GM21576 (cell line): ENCODE results near the gene ROBO2.

ENCODE experiments used
- ATAC-seq: cut with Tn5 transposase; IDR thresholded peaks from one replicate; pipeline ENCODE4 v1.9.1; 2021; ENCODE audit warnings: mild to moderate bottlenecking, moderate library complexity; ENCODE audit not compliant: unreplicated experiment

Gene ROBO2

GRCh38 chr3:77541203-77541922, 501.5 kb downstream of the ROBO2 start:
- ATAC-seq: no peak

GRCh38 chr3:77546246-77546645, 506.3 kb downstream of the ROBO2 start:
- ATAC-seq: no peak

DNA sequence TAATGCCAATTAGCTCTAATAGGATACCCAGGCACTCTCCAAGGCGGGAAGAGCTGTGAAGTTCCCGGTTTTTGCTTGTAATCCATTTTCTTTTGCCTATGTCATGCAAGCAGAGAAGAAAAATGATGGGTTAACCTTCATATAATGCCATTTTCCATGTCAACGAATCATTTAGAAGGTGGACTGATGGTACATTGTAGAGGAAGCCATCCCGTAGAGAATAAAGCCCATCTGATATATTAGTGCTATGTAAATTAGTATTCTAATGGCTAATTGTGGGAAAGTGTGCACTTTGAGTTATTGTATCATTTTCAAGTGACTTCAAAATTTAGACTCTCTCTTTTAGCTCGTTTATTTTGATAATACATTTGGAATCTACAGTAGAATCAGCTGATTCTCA, 509.1 kb downstream of the ROBO2 start:
- ATAC-seq: no peak

- no peak for ATAC-seq
Measured at GRCh38 chr3:77553240-77553639, 513.3 kb downstream of the ROBO2 start.

- no peak for ATAC-seq
Measured at GRCh38 chr3:77562089-77562488, 522.2 kb downstream of the ROBO2 start.

GRCh38 chr3:77563012-77563411, 523.1 kb downstream of the ROBO2 start:
- ATAC-seq: no peak

GRCh38 chr3:77566055-77566454, 526.2 kb downstream of the ROBO2 start:
- no peak for ATAC-seq

GRCh38 chr3:77571971-77572715, 532.2 kb downstream of the ROBO2 start:
- ATAC-seq: no peak

GRCh38 chr3:77577264-77577663, 537.4 kb downstream of the ROBO2 start:
- no peak for ATAC-seq

DNA sequence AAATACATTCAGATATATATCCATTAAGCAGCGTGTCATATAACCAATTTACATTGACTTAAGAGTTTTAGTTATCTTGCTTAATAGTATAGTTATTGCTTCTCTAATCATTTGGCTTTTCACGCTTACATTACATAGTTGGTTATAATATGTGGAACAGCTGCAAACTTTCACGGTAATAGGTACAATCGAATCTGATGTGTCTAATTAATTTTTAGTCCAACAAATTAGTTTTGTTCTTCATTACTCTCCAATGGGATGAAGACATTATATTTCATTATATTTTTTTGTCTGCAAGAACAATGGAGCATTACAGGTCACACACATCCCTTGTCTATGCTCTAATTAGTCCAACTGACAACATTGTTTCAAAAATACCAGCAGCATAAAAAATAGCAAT, 546.3 kb downstream of the ROBO2 start:
- no peak for ATAC-seq

DNA sequence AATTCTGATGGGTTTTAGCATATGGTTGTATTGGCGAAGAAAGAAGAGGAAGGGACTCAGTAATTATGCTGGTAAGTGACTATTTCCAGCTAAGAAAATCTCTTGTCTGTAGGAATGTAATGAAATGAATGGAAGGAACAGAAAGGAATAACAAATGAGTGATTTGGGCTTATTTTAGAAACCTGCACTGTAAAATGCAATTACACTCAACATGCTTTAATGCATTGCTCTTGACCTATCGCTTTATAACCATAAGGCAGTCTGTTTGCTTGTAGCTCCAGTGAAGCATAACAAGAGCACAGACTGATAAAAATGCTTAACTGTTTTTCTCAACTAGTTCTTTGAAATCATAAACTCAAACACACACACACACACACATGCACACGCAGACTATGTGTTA, 549.0 kb downstream of the ROBO2 start:
- ATAC-seq: no peak

DNA sequence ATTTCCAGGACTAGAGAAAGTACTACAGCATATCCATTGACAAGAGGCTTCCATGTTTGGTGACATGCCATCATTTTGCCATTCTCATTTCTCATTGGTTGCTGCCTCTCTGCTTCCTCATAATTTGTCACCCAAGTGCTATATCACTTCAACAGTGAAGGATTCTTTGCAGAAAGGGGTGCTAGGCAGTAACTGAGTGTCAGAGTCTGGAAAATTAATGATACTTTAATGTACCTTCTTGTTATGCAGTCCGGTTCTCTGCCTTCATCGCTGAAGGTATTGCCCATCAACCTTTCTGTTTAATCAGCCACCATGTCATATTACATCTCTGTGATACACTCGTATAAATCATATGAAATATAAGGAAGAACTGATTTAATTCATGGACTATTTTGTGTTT, 550.3 kb downstream of the ROBO2 start:
- ATAC-seq: no peak

GRCh38 chr3:77595371-77595870, 555.5 kb downstream of the ROBO2 start:
- no peak for ATAC-seq

DNA sequence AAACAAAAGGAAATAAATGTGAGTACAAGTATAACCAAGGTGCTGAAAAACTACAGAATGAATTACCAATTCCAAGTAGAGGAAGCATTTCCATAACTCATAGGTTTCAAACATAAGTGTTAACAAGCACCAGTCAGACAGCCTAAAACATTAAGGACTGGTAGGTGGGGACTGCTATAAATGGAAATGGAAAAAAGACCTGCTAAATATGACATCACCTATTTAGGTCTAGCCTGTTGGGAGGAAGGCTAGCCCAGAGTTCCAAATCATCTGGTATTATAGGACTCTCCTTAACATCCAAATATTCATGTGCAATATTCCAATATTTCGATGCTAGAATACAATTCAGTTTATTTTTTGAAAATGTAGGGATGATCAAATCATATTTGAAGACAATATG, 560.0 kb downstream of the ROBO2 start:
- ATAC-seq: no peak

- no peak for ATAC-seq
Measured at GRCh38 chr3:77601823-77602415, 562.0 kb downstream of the ROBO2 start.

DNA sequence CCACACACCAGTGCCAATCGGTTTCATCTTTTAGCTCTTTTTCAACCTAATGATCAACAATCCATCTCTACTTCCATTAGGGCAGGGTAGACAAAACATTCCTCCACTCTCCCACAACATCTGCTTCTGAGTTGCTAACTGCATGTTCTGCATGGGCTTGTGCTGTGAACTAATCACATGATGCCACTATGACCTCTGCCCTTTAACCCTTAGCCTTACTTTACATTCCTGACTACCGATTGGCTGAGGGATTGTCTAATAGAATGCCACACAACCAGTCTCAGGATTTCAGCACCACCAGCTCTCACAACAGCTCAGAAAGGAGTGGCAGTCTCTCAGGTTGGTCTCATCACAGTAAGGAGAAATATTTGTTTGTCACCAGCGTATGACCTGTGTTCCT, 562.8 kb downstream of the ROBO2 start:
- no peak for ATAC-seq

- ATAC-seq: no peak
Measured at GRCh38 chr3:77605308-77605707, 565.4 kb downstream of the ROBO2 start.

DNA sequence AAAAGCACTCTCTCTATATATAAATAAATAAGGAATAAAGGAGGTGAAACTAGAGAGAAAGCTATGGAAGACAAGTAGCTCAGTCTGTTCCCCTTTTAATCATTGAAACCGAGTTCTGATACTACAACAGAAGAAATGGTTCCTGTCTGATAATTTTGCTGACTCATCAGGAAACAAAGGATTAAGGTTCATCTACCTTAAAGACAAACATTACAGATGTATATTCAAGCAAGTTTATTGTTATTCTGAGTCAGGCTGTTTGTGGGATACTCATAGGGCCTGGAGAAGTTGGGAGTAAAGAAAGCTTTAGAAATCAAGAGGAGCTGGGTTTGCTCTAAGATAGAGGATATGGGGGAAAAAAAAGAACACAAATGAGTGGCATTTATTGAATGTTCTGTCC, 566.0 kb downstream of the ROBO2 start:
- no peak for ATAC-seq

DNA sequence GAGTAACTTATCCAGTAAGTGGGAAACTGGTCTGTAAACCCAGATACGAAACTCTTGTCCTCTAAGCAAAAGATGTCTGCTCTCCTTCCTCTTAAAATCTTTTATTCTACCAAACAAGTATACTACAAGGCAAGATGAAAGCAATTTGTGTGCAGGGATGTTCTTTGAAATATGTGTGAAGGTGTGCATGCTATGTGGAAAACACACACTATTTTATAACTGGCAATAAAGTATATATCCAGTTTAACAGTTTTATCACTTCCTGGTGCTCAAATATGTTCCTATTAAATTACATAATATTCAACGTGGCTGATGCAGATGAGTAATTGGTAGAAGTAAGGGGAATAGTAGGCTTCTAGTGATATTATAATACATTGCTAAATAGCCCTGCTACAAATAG, 566.5 kb downstream of the ROBO2 start:
- no peak for ATAC-seq

DNA sequence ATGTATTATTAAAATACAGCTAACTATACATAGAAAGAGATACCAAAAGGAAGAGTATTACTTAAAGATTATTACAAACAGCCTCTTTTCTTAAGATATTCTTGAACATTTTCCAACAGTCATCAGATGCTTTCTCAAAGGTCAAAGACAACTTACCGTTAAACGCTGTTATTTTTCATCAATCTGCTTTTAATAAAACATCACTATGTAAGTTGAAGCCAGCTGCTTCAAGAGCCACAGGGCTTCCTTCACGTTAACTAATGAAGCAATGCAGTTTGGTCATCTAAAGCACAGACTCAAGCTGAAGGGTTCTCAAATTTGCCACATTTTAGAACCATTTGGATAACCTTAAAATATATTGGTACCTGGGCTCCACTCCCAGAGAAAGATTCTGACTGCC, 578.8 kb downstream of the ROBO2 start:
- ATAC-seq: no peak

DNA sequence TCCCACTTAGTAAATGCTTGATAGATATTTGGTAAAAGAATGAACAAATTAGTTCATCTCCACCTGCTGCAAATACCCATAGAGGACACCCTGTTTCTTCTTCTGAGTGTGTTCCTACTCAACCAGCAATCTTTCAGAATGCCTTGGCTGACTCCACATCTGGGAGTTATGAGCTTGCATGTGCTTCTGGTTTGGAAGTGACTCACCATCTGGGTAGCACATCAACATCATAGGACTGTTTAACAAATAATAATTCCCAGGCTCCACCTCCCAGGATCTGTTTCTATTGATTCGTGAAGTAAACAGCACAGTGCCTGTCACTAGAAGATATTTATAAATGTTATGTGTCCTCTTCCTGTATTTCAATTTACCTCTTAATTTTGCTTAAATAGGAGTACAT, 580.1 kb downstream of the ROBO2 start:
- no peak for ATAC-seq

DNA sequence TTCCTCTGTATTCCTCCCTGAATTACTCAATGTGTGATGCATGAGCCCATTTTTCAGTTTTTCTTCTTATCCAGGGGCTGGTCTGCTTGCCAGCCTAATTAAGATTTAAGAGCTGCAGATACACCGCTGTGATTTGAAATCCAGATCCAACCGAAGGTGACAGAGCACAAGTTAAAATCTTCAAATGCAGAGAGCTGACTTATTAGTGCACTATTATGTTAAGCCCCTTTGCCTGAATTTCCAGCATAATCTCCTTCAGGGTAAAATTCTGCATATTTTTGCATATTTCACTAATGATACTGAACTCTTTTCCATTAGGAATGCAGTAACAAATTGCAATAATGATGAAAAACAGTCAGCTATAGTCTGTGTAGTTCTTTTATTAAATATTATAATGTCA, 583.6 kb downstream of the ROBO2 start:
- ATAC-seq: no peak
